ENCODE results near the gene IDE.
"Not testable (repeated sequence)": the region's sequence is repeated elsewhere in the genome, so short reads cannot be mapped to it uniquely, and the experiment has no call there.

The IDE gene

DNA sequence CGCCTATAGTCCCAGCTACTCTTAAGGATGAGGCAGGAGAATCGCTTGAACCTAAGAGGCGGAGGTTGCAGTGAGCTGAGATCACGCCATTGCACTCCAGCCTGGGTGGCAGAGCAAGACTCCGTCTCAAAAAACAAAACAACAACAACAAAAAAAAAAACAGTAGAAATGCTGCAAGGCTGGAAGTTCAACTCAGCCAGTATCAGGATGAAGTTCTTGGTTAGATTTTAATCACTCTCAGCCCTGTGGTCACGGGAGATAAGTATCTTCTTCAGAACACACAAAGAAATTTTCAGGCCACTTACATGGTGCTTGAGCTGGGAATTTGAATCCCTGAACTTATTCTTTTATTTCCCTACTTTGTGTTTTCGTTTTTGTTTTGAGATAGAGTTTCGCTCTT lies 162.5 kb downstream of the IDE start:
- TF ChIP-seq, protein P1, sequence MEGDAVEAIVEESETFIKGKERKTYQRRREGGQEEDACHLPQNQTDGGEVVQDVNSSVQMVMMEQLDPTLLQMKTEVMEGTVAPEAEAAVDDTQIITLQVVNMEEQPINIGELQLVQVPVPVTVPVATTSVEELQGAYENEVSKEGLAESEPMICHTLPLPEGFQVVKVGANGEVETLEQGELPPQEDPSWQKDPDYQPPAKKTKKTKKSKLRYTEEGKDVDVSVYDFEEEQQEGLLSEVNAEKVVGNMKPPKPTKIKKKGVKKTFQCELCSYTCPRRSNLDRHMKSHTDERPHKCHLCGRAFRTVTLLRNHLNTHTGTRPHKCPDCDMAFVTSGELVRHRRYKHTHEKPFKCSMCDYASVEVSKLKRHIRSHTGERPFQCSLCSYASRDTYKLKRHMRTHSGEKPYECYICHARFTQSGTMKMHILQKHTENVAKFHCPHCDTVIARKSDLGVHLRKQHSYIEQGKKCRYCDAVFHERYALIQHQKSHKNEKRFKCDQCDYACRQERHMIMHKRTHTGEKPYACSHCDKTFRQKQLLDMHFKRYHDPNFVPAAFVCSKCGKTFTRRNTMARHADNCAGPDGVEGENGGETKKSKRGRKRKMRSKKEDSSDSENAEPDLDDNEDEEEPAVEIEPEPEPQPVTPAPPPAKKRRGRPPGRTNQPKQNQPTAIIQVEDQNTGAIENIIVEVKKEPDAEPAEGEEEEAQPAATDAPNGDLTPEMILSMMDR (IDR thresholded peaks at IDR 0.05; ENCODE audit: low read depth, low read length, missing control alignments) = no peak
- DNase-seq (ENCODE audit: low read depth) = no peak
- in situ Hi-C loops (cut with HindIII; ENCODE audit: low sequenced_read_pairs) = loop anchor here (25.0 kb wide), 1 partner anchor 324 kb away; no protein-coding TSS in a partner anchor
- no peak overlapping the region for H3K4me3 ChIP-seq (ENCODE audit: low read depth, low read length)

DNA sequence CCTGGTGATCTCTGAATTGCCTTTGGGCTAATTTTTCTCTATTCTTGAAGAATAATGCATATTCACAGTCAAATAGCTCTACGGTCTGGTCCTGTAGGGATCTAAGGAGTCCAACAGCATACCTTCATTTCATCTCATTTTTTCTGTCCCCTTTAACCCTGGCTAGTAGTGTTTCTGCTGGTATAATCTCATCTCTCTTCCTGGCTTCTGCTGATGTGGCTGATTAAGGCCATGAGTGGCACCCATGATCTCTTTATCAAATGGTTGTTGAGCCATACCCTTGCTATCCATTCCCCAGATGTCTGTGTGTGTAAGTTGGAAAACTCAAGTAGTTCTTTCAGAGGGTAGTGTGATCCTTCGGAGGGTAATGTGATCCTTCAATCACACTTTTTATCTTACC lies 163.4 kb downstream of the IDE start:
- DNase-seq (ENCODE audit: low read depth) = no peak
- in situ Hi-C loops (cut with HindIII; ENCODE audit: low sequenced_read_pairs) = loop anchor here (25.0 kb wide), 1 partner anchor 323 kb away; no protein-coding TSS in a partner anchor
- no peak overlapping the region for H3K4me3 ChIP-seq (ENCODE audit: low read depth, low read length)
- TF ChIP-seq, protein P1 (IDR thresholded peaks at IDR 0.05; ENCODE audit: low read depth, low read length, missing control alignments) = no peak

DNA sequence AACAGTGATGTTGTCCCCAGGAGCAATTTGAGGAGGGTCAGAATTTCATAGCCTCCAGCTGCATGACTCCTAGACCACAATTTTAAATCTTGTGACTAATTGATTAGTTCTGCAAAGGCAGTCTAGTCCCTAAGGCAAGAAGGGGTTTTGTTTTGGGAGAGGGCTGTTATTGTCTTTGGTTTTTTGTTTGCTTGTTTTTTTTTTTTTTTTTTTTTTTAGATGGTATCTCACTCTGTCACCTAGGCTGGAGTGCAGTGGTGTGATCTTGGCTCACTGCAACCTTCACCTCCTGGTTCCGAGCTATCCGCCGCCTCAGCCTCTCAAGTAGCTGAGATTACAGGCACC lies 165.9 kb downstream of the IDE start:
- no peak overlapping the region for H3K4me3 ChIP-seq (ENCODE audit: low read depth, low read length)
- DNase-seq (ENCODE audit: low read depth) = no peak
- in situ Hi-C loops (cut with HindIII; ENCODE audit: low sequenced_read_pairs) = loop anchor here (25.0 kb wide), 1 partner anchor 321 kb away; no protein-coding TSS in a partner anchor
- TF ChIP-seq, protein P1 (IDR thresholded peaks at IDR 0.05; ENCODE audit: low read depth, low read length, missing control alignments) = no peak

DNA sequence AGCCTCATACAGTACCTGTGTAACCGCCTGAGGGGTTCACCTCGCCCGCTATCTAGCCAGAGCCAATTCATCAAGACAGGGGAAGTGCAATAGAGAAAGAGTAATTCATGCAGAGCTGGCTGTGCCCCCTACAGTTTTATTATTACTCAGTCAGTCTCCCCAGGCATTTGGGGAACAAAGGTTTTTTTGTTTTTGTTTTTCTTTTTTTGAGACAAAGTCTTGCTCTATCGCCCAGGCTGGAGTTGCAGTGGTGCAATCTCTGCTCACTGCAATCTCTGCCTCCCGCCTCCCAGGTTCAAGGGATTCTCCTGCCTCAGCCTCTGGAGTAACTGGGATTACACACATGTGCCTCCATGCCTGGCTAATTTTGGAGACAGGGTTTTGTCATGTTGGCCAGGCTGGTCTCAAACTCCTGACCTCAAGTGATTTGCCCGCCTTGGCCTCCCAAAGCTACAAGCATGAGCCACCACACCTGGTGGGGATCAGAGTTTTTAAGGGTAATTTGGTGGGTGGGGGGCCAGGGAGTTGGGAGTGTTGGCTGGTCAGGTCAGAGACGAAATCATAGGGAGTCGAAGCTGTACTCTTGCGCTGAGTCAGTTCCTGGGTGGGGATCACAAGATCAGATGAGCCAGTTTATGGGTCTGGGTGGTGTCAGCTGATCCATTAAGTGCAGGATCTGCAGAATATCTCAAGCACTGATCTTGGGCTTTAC lies 166.4 kb downstream of the IDE start:
- in situ Hi-C loops (cut with HindIII; ENCODE audit: low sequenced_read_pairs) = loop anchor here (25.0 kb wide), 1 partner anchor 320 kb away; no protein-coding TSS in a partner anchor
- TF ChIP-seq, protein P1 (IDR thresholded peaks at IDR 0.05; ENCODE audit: low read depth, low read length, missing control alignments) = no peak
- no peak overlapping the region for H3K4me3 ChIP-seq (ENCODE audit: low read depth, low read length)
- no peak for DNase-seq (ENCODE audit: low read depth)

DNA sequence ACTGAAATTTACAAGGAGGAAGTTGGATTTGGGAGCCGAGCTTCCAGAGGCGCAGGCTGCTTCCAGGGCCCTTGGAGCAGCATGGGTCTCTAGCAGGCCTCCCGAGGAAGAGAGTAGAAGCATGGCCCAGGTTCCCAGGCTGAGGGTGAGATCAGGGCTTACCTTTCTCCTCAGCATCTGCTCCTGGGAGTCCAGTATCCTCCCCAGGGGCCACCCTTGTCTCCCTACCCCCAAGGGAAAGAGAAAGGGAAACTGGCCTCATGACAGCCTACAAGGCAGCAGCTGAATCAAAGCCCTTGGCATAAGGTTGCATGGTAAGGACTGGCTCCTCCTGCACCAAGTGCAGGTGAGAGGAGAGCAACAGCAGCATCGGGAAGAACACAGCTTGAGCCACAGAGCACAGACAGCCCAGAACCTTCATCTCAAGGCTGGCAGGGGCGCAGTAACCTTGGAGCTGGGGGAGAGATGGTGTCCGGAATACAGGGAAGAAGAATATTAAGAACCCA lies 168.4 kb downstream of the IDE start:
- DNase-seq (ENCODE audit: low read depth) = no peak
- H3K4me3 ChIP-seq (ENCODE audit: low read depth, low read length) = no peak overlapping the region
- in situ Hi-C loops (cut with HindIII; ENCODE audit: low sequenced_read_pairs) = loop anchor here (25.0 kb wide), 1 partner anchor 318 kb away; no protein-coding TSS in a partner anchor
- TF ChIP-seq, protein P1 (IDR thresholded peaks at IDR 0.05; ENCODE audit: low read depth, low read length, missing control alignments) = no peak

DNA sequence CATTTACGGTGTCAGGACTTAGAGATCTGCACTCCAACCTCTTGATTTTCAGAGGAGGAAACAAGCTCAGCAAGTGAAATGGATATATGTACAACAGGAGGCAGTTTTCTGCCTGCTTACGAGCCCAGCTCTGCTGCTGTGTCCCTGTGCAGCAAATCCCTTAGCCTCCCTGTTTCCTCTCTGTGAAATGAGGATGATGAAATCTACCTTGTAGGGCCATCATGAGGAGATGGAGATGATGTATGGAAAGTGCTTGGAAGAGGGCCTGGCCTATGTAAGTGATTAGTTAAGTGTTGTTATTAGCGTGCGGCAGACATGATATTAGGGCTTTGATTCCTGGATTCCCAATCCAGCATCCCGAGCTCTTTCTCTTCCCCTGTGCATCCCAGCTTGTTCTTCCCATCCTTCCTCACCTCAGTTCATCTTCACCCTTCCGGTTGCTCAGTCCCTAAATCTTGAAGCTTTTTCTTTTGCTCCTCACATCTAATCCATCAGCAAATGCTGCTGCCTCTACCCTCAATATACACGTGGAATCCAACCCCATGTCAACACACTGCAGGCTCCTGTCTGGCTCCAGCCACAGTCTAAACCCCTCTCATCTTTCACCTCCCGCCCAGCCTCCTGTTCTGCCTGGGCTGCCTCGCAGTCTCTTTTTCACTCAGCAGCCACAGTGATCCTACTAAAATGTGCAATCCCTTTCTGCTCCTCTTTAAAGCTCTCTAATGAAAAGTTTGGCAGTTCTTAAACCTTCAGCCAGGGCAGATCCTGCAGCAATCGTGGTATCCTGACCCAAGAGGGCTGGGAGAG lies 169.1 kb downstream of the IDE start:
- DNase-seq (ENCODE audit: low read depth) = no peak
- TF ChIP-seq, protein P1 (IDR thresholded peaks at IDR 0.05; ENCODE audit: low read depth, low read length, missing control alignments) = no peak
- in situ Hi-C loops (cut with HindIII; ENCODE audit: low sequenced_read_pairs) = loop anchor here (25.0 kb wide), 1 partner anchor 318 kb away; no protein-coding TSS in a partner anchor
- H3K4me3 ChIP-seq (ENCODE audit: low read depth, low read length) = no peak overlapping the region

DNA sequence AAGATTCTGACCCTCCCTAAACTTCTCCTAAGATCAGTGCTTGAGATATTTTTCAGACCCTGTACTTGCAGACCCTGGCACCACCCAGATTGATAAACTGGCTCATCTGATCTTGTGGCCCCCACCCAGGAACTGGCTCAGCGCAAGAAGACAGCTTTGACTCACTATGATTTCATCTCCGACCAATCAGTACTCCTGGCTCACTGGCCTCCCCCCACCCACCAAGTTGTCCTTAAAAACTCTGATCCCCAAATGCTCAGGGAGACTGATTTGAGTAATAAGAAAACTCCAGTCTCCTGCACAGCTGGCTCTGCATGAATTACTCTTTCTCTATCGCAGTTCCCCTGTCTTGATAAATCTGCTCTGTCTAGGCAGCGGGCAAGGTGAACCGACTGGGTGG lies 171.7 kb downstream of the IDE start:
- not testable (repeated sequence) for H3K4me3 ChIP-seq (ENCODE audit: low read depth, low read length); DNase-seq (ENCODE audit: low read depth)
- in situ Hi-C loops (cut with HindIII; ENCODE audit: low sequenced_read_pairs) = loop anchor here (25.0 kb wide), 1 partner anchor 315 kb away; no protein-coding TSS in a partner anchor

All from astrocyte of the cerebellum (primary cell).